Renal cortex interstitium (tissue), 11 donors: ENCODE measurements around the gene STRA8. TPM values are rescaled to one million over a fixed set of nuclear protein-coding genes. Genes with fewer than 3 reads are reported as not detected.

Experiments
- DNase-seq, 11 donors: peaks; one replicate each; pipeline ENCODE4 v3.0.0-alpha.2; 2013; ENCODE audit warnings: low read depth in 9 of 11, low spot score in 4 of 11; ENCODE audit errors: extremely low read depth in 1 of 11
- polyA plus RNA-seq, 3 donors: library from polyadenylated mRNA; unstranded; fragments of 120-200 nt; gene quantifications; one replicate each; pipeline ENCODE4 v1.2.1, GENCODE V29; 2013; ENCODE audit not compliant: insufficient read length in 3 of 3

The STRA8 gene
- polyA plus RNA-seq, 3 donors, result 0.17 to 0.33 (median 0.30) TPM

DNA sequence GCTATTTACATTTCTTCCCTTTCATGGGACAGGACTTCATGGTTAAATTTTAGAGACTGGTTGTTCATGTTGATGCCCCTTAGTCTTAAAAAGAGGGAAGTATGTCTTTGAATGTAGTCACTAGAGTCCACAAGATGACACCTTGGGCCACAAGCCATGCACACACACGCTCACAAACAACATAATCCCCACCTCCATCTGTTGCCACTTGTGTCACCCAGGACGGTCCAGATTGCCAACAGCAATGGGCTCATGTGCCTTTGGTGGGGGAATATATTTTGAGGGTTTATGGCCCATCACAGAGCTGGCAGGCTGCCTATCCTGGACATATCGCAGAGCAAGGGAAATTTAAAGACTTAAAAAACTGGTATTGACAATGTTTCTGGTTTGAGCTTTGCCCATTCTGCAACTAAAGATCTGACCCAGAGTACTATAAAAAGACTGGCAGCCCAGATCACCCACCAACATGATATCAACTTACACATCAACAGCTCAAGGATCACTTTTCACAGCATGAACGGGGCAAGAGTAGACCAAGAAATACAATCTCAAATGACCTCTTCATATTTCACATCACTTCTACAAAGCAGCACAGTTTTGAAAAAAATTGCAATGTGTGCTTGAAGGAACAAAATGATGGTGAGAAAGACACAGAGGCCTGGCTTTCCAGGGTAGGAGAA lies 50.5 kb downstream of the STRA8 start:
- no peak for DNase-seq

DNA sequence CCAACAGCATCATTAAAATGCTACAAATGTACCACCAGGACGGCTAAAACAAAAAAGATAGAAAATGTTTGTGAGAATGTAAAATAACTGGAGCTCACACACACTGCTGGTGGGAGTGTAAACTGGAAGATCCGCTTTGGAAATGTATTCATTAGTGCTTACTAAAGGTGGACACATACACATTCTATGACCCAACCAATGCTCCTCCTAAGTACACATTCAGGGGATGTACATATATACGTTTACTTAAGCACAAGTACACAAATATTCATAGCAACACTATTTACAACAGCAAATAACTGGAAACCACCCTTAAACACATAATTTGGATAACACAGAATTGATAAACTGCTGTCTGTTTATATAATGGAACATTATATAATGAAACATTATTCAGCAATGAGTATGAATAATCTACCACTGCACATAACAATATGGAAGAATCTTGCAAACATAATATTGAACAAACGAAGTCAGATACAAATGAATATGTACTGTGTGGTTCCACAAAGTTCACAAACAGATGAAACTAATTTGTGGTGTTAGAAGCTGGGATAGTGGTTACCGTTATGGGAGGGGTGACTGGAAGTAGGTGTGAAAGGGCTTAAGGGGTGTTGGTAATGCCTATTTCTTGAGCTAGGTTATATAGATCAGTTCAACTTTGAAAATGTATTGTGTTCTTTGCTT lies 52.1 kb downstream of the STRA8 start:
- DNase-seq, result no peak

DNA sequence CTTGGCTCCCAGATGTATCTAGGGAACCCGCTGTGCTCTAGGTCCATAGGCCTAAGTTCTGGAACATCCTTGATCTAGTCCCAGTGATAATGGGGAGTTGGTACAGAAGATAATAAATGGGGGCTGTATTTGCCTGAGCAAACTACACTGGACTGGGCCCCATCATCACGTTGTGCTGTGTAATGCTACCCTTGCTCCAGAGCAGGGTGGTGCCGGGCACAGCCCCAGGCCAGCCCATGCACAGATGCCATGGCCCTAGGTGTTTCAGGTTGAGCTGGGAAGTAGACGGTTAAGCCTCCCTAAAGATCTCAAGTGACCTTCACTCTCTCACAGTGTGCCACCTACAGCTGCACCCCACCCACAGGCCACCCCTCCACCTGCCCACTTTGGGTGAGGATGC lies 53.2 kb downstream of the STRA8 start:
- DNase-seq, result no peak

DNA sequence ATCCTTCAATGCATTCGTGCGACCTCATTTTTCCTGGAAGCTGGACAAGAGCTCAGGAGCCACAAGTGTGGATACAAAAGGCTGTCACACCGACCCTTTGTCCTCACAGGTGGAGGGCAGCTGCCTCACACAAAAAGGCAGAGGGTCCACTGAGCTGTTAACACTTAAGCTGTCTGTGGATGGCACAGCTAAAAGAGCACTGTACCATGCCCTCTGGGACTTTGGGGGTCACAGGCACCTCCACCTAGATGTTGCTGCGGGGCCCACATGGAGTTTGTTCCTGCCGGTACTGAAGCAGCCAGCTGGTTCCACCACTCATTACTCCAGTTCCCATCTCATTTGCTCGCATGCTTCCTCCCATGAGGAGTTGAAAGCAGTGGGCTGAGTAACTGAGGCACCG lies 57.0 kb downstream of the STRA8 start:
- DNase-seq, result no peak

DNA sequence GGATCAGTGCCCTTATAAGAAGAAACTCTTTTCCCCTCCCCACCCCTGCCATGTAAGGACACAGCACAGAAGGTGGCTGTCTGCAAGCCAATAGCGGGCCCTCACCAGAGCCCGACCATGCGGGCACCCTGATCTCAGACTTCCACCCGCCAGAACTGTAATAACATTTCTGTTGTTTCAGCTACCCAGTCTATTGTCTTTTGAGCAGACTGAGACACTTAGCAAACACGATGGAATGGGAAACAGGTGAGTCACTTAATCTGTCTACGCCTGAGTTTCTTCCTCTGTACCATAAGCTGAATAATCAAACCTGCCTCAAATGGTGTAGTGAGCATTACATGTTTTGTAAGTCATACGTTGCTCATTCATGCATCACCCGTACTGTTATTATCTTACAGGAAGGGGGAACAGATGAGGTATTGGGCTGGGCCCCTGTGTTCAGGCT lies 58.2 kb downstream of the STRA8 start:
- DNase-seq, result no peak

DNA sequence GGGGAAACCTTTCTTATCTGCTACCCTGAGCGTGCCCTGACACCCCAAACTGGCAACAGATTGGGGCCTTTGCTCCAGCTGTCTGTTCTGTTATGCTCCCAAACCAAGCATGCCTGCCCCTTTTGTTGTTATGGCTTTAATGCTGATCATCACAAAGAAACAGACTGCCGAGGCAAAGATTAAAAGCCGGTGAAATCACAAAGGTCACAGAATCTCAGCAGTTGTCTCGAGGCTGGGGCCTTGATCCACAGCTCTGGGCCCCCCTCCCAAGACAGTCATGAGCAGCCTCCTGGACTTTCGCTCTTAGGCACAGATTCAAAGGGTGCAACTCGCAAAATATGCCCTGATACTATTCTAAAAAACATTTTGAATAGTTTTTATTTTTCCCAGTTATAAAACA lies 65.6 kb downstream of the STRA8 start:
- DNase-seq, result no peak

DNA sequence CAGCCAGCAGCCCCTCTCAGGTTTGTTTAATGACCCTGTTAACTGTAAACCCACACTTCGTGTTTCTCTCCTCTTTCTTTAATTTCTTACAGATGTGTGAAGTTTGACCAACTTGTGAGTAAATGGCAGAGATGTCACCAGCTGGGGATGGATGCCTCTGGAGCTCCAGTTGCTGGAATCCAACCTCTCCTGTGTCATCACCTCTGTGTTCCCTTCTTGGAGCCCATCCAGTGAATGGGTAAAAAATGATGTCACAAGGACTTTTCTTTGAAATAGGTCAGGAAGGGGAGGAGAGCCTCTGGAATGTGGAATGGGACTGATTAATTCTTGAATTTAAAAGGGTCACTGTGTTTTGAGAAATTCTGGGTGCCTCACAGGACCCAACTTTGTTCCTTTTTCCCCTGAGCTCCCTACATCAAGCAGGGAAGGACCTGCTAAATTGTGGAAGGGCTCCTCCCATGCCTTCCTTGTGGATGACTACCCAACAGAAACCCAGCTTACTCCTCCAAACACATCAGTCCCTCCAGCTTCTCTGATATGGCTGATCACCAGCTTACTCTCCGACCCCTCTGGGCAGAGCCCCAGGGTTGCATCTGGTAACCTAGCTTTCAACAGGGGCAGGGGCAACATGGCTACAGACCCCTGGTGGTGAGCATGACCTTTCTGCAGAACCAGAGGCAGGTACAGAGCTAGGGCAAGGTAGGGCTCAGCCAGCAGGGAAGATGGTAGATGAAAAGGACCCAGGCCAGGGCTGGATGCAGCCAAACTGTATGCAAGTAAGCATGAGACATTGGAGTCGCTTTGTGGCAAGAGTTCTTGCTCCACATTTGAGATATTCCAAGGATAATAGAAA lies 67.5 kb downstream of the STRA8 start:
- no peak for DNase-seq

Other genes with a start within 250 kb of the STRA8 start
- 10 to 100 TPM in 2 of 3 donors, 1 to 10 TPM in 1; 9.1 to 21.3 (median 10.4) TPM for gene AGBL3, start 247.3 kb upstream of the STRA8 start, polyA plus RNA-seq
- gene TMEM140, start 85.8 kb upstream of the STRA8 start, polyA plus RNA-seq, result 10 to 100 TPM; 28.1 to 33.4 (median 30.0) TPM
- gene CYREN, start 63.1 kb upstream of the STRA8 start, polyA plus RNA-seq, result 10 to 100 TPM; 70.3 to 76.4 (median 70.6) TPM
- gene WDR91, start 22.3 kb upstream of the STRA8 start, polyA plus RNA-seq, result 10 to 100 TPM; 50.9 to 70.3 (median 51.2) TPM